WTC11 (cell line): Measurements from ENCODE around the gene EPO. TPM values are rescaled to one million over a fixed set of nuclear protein-coding genes. Genes with fewer than 3 reads are reported as not detected.
"Not testable (repeated sequence)": the region's sequence is repeated elsewhere in the genome, so short reads cannot be mapped to it uniquely, and the experiment has no call there.

Experiments
- ATAC-seq: fragments of 200-7000 bp; cut with Tn5 transposase; 2 replicates; pipeline ENCODE4 v1.10.0; 2021; ENCODE audit warnings: mild to moderate bottlenecking, moderate library complexity
- CTCF ChIA-PET: fragments of 300-600 bp; sonication (Branson Sonifier 250); formaldehyde crosslinking; loops from one replicate; lab custom pipeline; 2021; ENCODE audit warnings: antibody characterized with exemption; lab: Charles Lee
- POLR2A ChIA-PET: fragments of 350-600 bp; sonication (Branson Sonifier 250); formaldehyde crosslinking; loops from one replicate; lab custom pipeline; 2021; ENCODE audit warnings: antibody characterized with exemption; lab: Charles Lee
- DNase-seq: peaks from one replicate; pipeline ENCODE4 v3.0.0; 2021; ENCODE audit warnings: low spot score
- H3K27ac Mint-ChIP-seq: 2 replicates; pipeline ENCODE4 v1.8.0; 2021; ENCODE audit warnings: mixed read lengths
- H3K27me3 Mint-ChIP-seq: 2 replicates; pipeline ENCODE4 v1.8.0; 2021; ENCODE audit warnings: low read depth, mild to moderate bottlenecking, moderate library complexity, mixed read lengths
- H3K36me3 Mint-ChIP-seq: 2 replicates; pipeline ENCODE4 v1.8.0; 2021; ENCODE audit warnings: mixed read lengths
- H3K4me1 Mint-ChIP-seq: 2 replicates; pipeline ENCODE4 v1.8.0; 2022; ENCODE audit warnings: mixed read lengths
- H3K4me3 Mint-ChIP-seq: 2 replicates; pipeline ENCODE4 v1.8.0; 2021; ENCODE audit warnings: mild to moderate bottlenecking, moderate library complexity, mixed read lengths
- H3K9me3 Mint-ChIP-seq: 2 replicates; pipeline ENCODE4 v1.8.0; 2021; ENCODE audit warnings: mixed read lengths
- ARID4B ChIP-seq: sonication (generic); formaldehyde crosslinking; IDR thresholded peaks from 2 replicates; pipeline ENCODE4 v1.8.0; 2023; ENCODE audit warnings: missing genetic modification reagents, mild to moderate bottlenecking, borderline replicate concordance
- ATF1 ChIP-seq: sonication (generic); formaldehyde crosslinking; IDR thresholded peaks from 2 replicates; pipeline ENCODE4 v1.8.1; 2023; ENCODE audit warnings: mild to moderate bottlenecking, moderate library complexity, missing genetic modification reagents
- CTCF ChIP-seq: fragments of 200-600 bp; IDR thresholded peaks from 2 replicates; pipeline ENCODE4 v1.8.0; 2022; ENCODE audit warnings: antibody characterized with exemption
- ERG ChIP-seq: fragments of 250-450 bp; sonication (Bioruptor Pico); IDR thresholded peaks from 2 replicates; pipeline ENCODE4 v1.8.0; 2021; ENCODE audit warnings: mild to moderate bottlenecking
- HMGXB4 ChIP-seq: sonication (generic); formaldehyde crosslinking; IDR thresholded peaks from 2 replicates; pipeline ENCODE4 v1.8.1; 2023; ENCODE audit warnings: mild to moderate bottlenecking, moderate library complexity, missing genetic modification reagents
- KAT7 ChIP-seq: sonication (generic); formaldehyde crosslinking; IDR thresholded peaks from 2 replicates; pipeline ENCODE4 v1.8.1; 2023; ENCODE audit warnings: missing genetic modification reagents, mild to moderate bottlenecking, borderline replicate concordance
- MAX ChIP-seq: sonication (generic); formaldehyde crosslinking; IDR thresholded peaks from 2 replicates; pipeline ENCODE4 v1.8.0; 2022; ENCODE audit warnings: mild to moderate bottlenecking, missing genetic modification reagents
- NR3C1 ChIP-seq: sonication (generic); formaldehyde crosslinking; conservative IDR thresholded peaks from 2 replicates; pipeline ENCODE4 v1.8.1; 2023; ENCODE audit warnings: low read depth, mild to moderate bottlenecking, missing genetic modification reagents
- ZNF138 ChIP-seq: sonication (generic); formaldehyde crosslinking; conservative IDR thresholded peaks from 2 replicates; pipeline ENCODE4 v1.8.1; 2022; ENCODE audit warnings: mild to moderate bottlenecking, moderate library complexity, missing genetic modification reagents
- ZNF219 ChIP-seq: sonication (generic); formaldehyde crosslinking; IDR thresholded peaks from 2 replicates; pipeline ENCODE4 v1.8.0; 2023; ENCODE audit warnings: missing genetic modification reagents, mild to moderate bottlenecking, borderline replicate concordance
- ZNF232 ChIP-seq: sonication (generic); formaldehyde crosslinking; IDR thresholded peaks from 2 replicates; pipeline ENCODE4 v1.8.0; 2022; ENCODE audit warnings: mild to moderate bottlenecking, missing genetic modification reagents
- ZNF512 ChIP-seq: sonication (generic); formaldehyde crosslinking; IDR thresholded peaks from 2 replicates; pipeline ENCODE4 v1.8.1; 2022; ENCODE audit warnings: missing genetic modification reagents, borderline replicate concordance
- ZNF532 ChIP-seq: fragments of 250-450 bp; sonication (Bioruptor Pico); IDR thresholded peaks from 2 replicates; pipeline ENCODE4 v1.9.0; 2021; ENCODE audit warnings: mild to moderate bottlenecking, borderline replicate concordance
- total RNA-seq: library from RNA; stranded (reverse); gene quantifications from 3 replicates; pipeline ENCODE4 v1.2.3, GENCODE V29; 2021

The EPO gene
- total RNA-seq, 1 experiment from 2014 or later = 0.63 TPM

GRCh38 chr7:100699018-100699417 is 21.2 kb upstream of the EPO start (continued):
- TF ChIP-seq ZNF512 (CRISPR knock-in tag) = no peak
- no peak for TF ChIP-seq ZNF219
- no peak for TF ChIP-seq ERG (CRISPR knock-in tag)
- TF ChIP-seq NR3C1 = no peak
- TF ChIP-seq, all 79 proteins: peak for 0

GRCh38 chr7:100701089-100701488 is 19.2 kb upstream of the EPO start:
- H3K36me3 Mint-ChIP-seq, H3K9me3 Mint-ChIP-seq, DNase-seq, POLR2A ChIA-PET, H3K4me3 Mint-ChIP-seq, ATAC-seq, H3K27me3 Mint-ChIP-seq: not testable (repeated sequence)
- Mint-ChIP-seq H3K4me1 (peaks cover 11% of the 10 kb centered on the region), H3K27ac (peak overlapping the region; percentile 62; the same call in 1 of the 2 replicates)
- CTCF ChIA-PET = interaction anchor here (1.3 to 6.3 kb wide), 2 partner anchors 8 to 24 kb away, joined by 7 to 108 read pairs; partner anchors contain the start of gene GIGYF1

GRCh38 chr7:100705320-100705752 is 14.9 kb upstream of the EPO start:
- Mint-ChIP-seq H3K36me3 (peaks cover 10% of the 10 kb centered on the region), H3K9me3 (no peaks in the 10 kb centered on the region), H3K27me3 (no peaks in the 10 kb centered on the region), H3K4me3 (peak overlapping the region; percentile 96), H3K27ac (peak overlapping the region; percentile 82), H3K4me1 (peaks cover 8% of the 10 kb centered on the region)
- CTCF ChIA-PET = interaction anchor here (0.6 to 6.3 kb wide), 81 partner anchors 8 to 549 kb away, joined by 3 to 119 read pairs (median 6); partner anchors contain the start of genes ACTL6B, AGFG2, EPHB4 and EPO
- DNase-seq = peak; percentile 90
- POLR2A ChIA-PET = interaction anchor here (0.5 to 2.3 kb wide), 24 partner anchors 11 to 524 kb away, joined by 3 to 30 read pairs (median 4); partner anchors contain the start of genes AGFG2, EPHB4, EPO and FBXO24
- peak; percentile 73 for ATAC-seq
- TF ChIP-seq ZNF232 (CRISPR knock-in tag) (no peak), MAX (peak; percentile 61; the same call in 1 of the 2 replicates), ZNF138 (CRISPR knock-in tag) (no peak), CTCF (peak; percentile 93), HMGXB4 (CRISPR knock-in tag) (no peak), ATF1 (0 out of 2 replicates have a peak, but pooled peaks have one; percentile 67), ARID4B (0 out of 2 replicates have a peak, but pooled peaks have one; percentile 78), ZNF532 (CRISPR knock-in tag) (no peak), KAT7 (CRISPR knock-in tag) (0 out of 2 replicates have a peak, but pooled peaks have one; percentile 83)
